K562 (cell line): ENCODE data around the gene CPSF4L. TPM values are rescaled to one million over a fixed set of nuclear protein-coding genes. Genes with fewer than 3 reads are reported as not detected.

Experiments used
- ASH1L ChIP-seq: fragments of 450-650 bp; IDR thresholded peaks from 2 replicates; pipeline ENCODE4 v1.6.1; 2018; ENCODE audit warnings: borderline replicate concordance, mild to moderate bottlenecking, low read depth; ENCODE audit not compliant: partially characterized antibody
- BCL6 ChIP-seq: fragments of 250-450 bp; sonication (Bioruptor Pico); IDR thresholded peaks from 2 replicates; pipeline ENCODE4 v1.4.0; 2020
- BCOR ChIP-seq: fragments of 450-650 bp; IDR thresholded peaks from 2 replicates; pipeline ENCODE4 v1.6.1; 2016
- CREB3 ChIP-seq: fragments of 450-650 bp; conservative IDR thresholded peaks from 2 replicates; pipeline ENCODE4 v1.6.1; 2016; ENCODE audit warnings: missing genetic modification characterization, low read depth, mild to moderate bottlenecking, missing compliant biosample characterization, moderate library complexity
- CXXC5 ChIP-seq: fragments of 250-450 bp; sonication (Bioruptor Pico); IDR thresholded peaks from 2 replicates; pipeline ENCODE4 v1.8.0; 2022; ENCODE audit warnings: inconsistent platforms, mild to moderate bottlenecking, moderate library complexity
- ETV6 ChIP-seq, 3 experiments: fragments of 150-350 bp in 1 of 3; sonication (generic) in 1 of 3; formaldehyde crosslinking in 1 of 3; IDR thresholded peaks; 2 replicates each; pipeline versions ENCODE4 v1.6.1 to v1.8.0; 2014 to 2022; ENCODE audit warnings: borderline replicate concordance in 2 of 3, low read depth in 2 of 3, antibody characterized with exemption in 1 of 3, low read length in 1 of 3, mild to moderate bottlenecking in 1 of 3, missing genetic modification reagents in 1 of 3
- GABPB1 ChIP-seq: sonication (generic); formaldehyde crosslinking; IDR thresholded peaks from 2 replicates; pipeline ENCODE4 v1.8.0; 2022; ENCODE audit warnings: mild to moderate bottlenecking, missing genetic modification reagents
- HNRNPH1 ChIP-seq: fragments of 200-400 bp; formaldehyde crosslinking; optimal IDR thresholded peaks from 2 replicates; pipeline ENCODE3; 2017; ENCODE audit warnings: low read depth, mild to moderate bottlenecking, low read length, moderate library complexity
- NCOA4 ChIP-seq: fragments of 450-650 bp; IDR thresholded peaks from 2 replicates; pipeline ENCODE4 v1.6.1; 2018; ENCODE audit warnings: mild to moderate bottlenecking; ENCODE audit not compliant: partially characterized antibody
- PHTF2 ChIP-seq: fragments of 250-450 bp; sonication (Bioruptor Pico); IDR thresholded peaks from 2 replicates; pipeline ENCODE4 v1.5.0; 2021; ENCODE audit warnings: mild to moderate bottlenecking
- POLR3A ChIP-seq: IDR thresholded peaks from 2 replicates; pipeline ENCODE4 v1.6.1; 2011; ENCODE audit warnings: borderline replicate concordance, mild to moderate bottlenecking, moderate library complexity; ENCODE audit not compliant: insufficient read length, insufficient read depth; ENCODE audit errors: extremely low read depth
- SIX5 ChIP-seq, 2 experiments: IDR thresholded peaks; 2 replicates each; pipeline ENCODE4 v1.6.1; 2011; ENCODE audit warnings: low read length in 2 of 2, borderline replicate concordance in 1 of 2, low read depth in 1 of 2, mild to moderate bottlenecking in 1 of 2, moderate library complexity in 1 of 2; ENCODE audit not compliant: insufficient read depth in 1 of 2
- SRSF9 ChIP-seq: fragments of 200-400 bp; formaldehyde crosslinking; IDR thresholded peaks from 2 replicates; pipeline ENCODE4 v1.6.1; 2017; ENCODE audit warnings: low read depth, low read length, borderline replicate concordance
- XRCC3 ChIP-seq: fragments of 450-650 bp; IDR thresholded peaks from 2 replicates; pipeline ENCODE4 v1.6.1; 2017; ENCODE audit warnings: mild to moderate bottlenecking, moderate library complexity
- ZNF143 ChIP-seq: sonication (generic); formaldehyde crosslinking; IDR thresholded peaks from 2 replicates; pipeline ENCODE4 v1.9.0; 2022; ENCODE audit warnings: mild to moderate bottlenecking, missing genetic modification reagents
- ZNF75A ChIP-seq: fragments of 450-650 bp; formaldehyde crosslinking; IDR thresholded peaks from 2 replicates; pipeline ENCODE4 v1.4.0; 2020; ENCODE audit warnings: mild to moderate bottlenecking
- polyA plus RNA-seq, 8 experiments: library from polyadenylated mRNA; depleted of rRNA in 4 of 8; stranded (reverse) in 5 of 8; unstranded in 3 of 8; fragments of >200 nt; fragmentation: Nextera tagmentation in 2 of 8; fragmentation: Illumina TruSeq in 1 of 8; extraction: Ambion mirVana in 2 of 8; extraction: Trizol in 1 of 8; gene quantifications; 2 replicates each; pipeline versions ENCODE4 v1.2.1 to v1.2.3, GENCODE V29; 2011 to 2014; ENCODE audit warnings: inconsistent platforms in 1 of 8, missing spikeins in 1 of 8
- total RNA-seq, 7 experiments: library from RNA; depleted of rRNA in 6 of 7; stranded (reverse); fragments of >200 nt in 6 of 7; fragmentation: Illumina TruSeq in 2 of 7; extraction: Trizol in 2 of 7; gene quantifications; 2 replicates each; pipeline versions ENCODE4 v1.2.1 to v1.2.3, GENCODE V29; 2011 to 2021; ENCODE audit warnings: low replicate concordance in 1 of 7
- TF ChIP-seq, protein P1 (sequence below): fragments of 250-450 bp; sonication (Bioruptor Pico); IDR thresholded peaks from 2 replicates; pipeline ENCODE4 v1.5.0; 2021
- TF ChIP-seq, protein P2 (sequence below), 2 experiments: fragments of 450-650 bp in 1 of 2; IDR thresholded peaks; 2 replicates each; pipeline ENCODE4 v1.6.1; 2011 to 2017; ENCODE audit warnings: low read depth in 2 of 2, antibody characterized with exemption in 1 of 2, borderline replicate concordance in 1 of 2, low read length in 1 of 2, mild to moderate bottlenecking in 1 of 2, mixed read lengths in 1 of 2; ENCODE audit not compliant: control insufficient read depth in 1 of 2
- TF ChIP-seq, protein P3 (sequence below): IDR thresholded peaks from 3 replicates; pipeline ENCODE4 v1.6.1; 2011; ENCODE audit warnings: borderline replicate concordance, mild to moderate bottlenecking; ENCODE audit not compliant: insufficient read length, insufficient read depth
- TF ChIP-seq, protein P4 (sequence below): fragments of 450-650 bp; formaldehyde crosslinking; IDR thresholded peaks from 2 replicates; pipeline ENCODE4 v1.4.0; 2020; ENCODE audit warnings: mild to moderate bottlenecking, moderate library complexity

CPSF4L gene
- total and polyA plus RNA-seq, 9 of the 15 experiments (the other 6 are each of a cell fraction or from before 2014, with no cell fraction given): not detected

GRCh38 chr17:73228748-73229236 lies 32.9 kb downstream of the CPSF4L start (continued):
- TF ChIP-seq NCOA4: no peak
- TF ChIP-seq, protein P1, sequence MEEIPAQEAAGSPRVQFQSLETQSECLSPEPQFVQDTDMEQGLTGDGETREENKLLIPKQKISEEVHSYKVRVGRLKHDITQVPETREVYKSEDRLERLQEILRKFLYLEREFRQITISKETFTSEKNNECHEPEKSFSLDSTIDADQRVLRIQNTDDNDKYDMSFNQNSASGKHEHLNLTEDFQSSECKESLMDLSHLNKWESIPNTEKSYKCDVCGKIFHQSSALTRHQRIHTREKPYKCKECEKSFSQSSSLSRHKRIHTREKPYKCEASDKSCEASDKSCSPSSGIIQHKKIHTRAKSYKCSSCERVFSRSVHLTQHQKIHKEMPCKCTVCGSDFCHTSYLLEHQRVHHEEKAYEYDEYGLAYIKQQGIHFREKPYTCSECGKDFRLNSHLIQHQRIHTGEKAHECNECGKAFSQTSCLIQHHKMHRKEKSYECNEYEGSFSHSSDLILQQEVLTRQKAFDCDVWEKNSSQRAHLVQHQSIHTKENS (CRISPR knock-in tag): no peak
- TF ChIP-seq PHTF2 (CRISPR knock-in tag): no peak
- no peak for TF ChIP-seq BCL6 (CRISPR knock-in tag)
- TF ChIP-seq ASH1L: no peak
- no peak for TF ChIP-seq HNRNPH1
- TF ChIP-seq, protein P2, sequence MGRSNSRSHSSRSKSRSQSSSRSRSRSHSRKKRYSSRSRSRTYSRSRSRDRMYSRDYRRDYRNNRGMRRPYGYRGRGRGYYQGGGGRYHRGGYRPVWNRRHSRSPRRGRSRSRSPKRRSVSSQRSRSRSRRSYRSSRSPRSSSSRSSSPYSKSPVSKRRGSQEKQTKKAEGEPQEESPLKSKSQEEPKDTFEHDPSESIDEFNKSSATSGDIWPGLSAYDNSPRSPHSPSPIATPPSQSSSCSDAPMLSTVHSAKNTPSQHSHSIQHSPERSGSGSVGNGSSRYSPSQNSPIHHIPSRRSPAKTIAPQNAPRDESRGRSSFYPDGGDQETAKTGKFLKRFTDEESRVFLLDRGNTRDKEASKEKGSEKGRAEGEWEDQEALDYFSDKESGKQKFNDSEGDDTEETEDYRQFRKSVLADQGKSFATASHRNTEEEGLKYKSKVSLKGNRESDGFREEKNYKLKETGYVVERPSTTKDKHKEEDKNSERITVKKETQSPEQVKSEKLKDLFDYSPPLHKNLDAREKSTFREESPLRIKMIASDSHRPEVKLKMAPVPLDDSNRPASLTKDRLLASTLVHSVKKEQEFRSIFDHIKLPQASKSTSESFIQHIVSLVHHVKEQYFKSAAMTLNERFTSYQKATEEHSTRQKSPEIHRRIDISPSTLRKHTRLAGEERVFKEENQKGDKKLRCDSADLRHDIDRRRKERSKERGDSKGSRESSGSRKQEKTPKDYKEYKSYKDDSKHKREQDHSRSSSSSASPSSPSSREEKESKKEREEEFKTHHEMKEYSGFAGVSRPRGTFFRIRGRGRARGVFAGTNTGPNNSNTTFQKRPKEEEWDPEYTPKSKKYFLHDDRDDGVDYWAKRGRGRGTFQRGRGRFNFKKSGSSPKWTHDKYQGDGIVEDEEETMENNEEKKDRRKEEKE (IDR thresholded peaks at IDR 0.05; ENCODE audit: borderline replicate concordance in 1 of 2, control insufficient read depth in 1 of 2, low read depth in 2 of 2, low read length in 1 of 2): no peak
- TF ChIP-seq CXXC5: peak; percentile 80
- TF ChIP-seq CREB3 (tag): no peak
- TF ChIP-seq, protein P3, sequence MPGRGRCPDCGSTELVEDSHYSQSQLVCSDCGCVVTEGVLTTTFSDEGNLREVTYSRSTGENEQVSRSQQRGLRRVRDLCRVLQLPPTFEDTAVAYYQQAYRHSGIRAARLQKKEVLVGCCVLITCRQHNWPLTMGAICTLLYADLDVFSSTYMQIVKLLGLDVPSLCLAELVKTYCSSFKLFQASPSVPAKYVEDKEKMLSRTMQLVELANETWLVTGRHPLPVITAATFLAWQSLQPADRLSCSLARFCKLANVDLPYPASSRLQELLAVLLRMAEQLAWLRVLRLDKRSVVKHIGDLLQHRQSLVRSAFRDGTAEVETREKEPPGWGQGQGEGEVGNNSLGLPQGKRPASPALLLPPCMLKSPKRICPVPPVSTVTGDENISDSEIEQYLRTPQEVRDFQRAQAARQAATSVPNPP: no peak
- TF ChIP-seq GABPB1: no peak
- no peak for TF ChIP-seq POLR3A
- no peak for TF ChIP-seq BCOR
- no peak for TF ChIP-seq SIX5 (IDR thresholded peaks at IDR 0.05; ENCODE audit: borderline replicate concordance in 1 of 2, insufficient read depth in 1 of 2, low read depth in 1 of 2, low read length in 2 of 2)
- TF ChIP-seq, protein P4, sequence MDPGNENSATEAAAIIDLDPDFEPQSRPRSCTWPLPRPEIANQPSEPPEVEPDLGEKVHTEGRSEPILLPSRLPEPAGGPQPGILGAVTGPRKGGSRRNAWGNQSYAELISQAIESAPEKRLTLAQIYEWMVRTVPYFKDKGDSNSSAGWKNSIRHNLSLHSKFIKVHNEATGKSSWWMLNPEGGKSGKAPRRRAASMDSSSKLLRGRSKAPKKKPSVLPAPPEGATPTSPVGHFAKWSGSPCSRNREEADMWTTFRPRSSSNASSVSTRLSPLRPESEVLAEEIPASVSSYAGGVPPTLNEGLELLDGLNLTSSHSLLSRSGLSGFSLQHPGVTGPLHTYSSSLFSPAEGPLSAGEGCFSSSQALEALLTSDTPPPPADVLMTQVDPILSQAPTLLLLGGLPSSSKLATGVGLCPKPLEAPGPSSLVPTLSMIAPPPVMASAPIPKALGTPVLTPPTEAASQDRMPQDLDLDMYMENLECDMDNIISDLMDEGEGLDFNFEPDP: no peak
- no peak for TF ChIP-seq ETV6 (IDR thresholded peaks at IDR 0.05; ENCODE audit: borderline replicate concordance in 1 of 2, low read depth in 2 of 2, low read length in 1 of 2)
- TF ChIP-seq ETV6 (CRISPR knock-in tag; IDR thresholded peaks at IDR 0.05; ENCODE audit: borderline replicate concordance): no peak
- no peak for TF ChIP-seq SRSF9
- no peak for TF ChIP-seq ZNF143 (CRISPR knock-in tag)
- no peak for TF ChIP-seq XRCC3
- no peak for TF ChIP-seq ZNF75A (CRISPR knock-in tag)
